Embryonic facial prominence (tissue), 1 donor: Measurements from ENCODE around the gene PMM2.
"Not testable (repeated sequence)": the region's sequence is repeated elsewhere in the genome, so short reads cannot be mapped to it uniquely, and the experiment has no call there.

Experiments
- DNase-seq: peaks from one replicate; pipeline ENCODE4 v3.0.0-alpha.2; 2016; ENCODE audit errors: extremely low spot score

Gene PMM2

GRCh38 chr16:8866884-8867215 lies 69.2 kb downstream of the PMM2 start:
- DNase-seq = peak; percentile 10

- DNase-seq = no peak
Measured at GRCh38 chr16:8867216-8867931, 69.7 kb downstream of the PMM2 start.

GRCh38 chr16:8867932-8868415 lies 70.3 kb downstream of the PMM2 start:
- no peak for DNase-seq

- DNase-seq = peak; percentile 73
Measured at GRCh38 chr16:8868416-8869211, 71.0 kb downstream of the PMM2 start, which contains the start of gene CARHSP1. Gene CARHSP1 (minus strand): TSS chr16:8869006. CDS start chr16:8859328, 9,678 bp downstream.

- DNase-seq = peak; percentile 13
Measured at GRCh38 chr16:8869212-8869987, 71.8 kb downstream of the PMM2 start.

- not testable (repeated sequence) for DNase-seq
Measured at GRCh38 chr16:8869988-8870241, 72.3 kb downstream of the PMM2 start.

GRCh38 chr16:8872071-8872470 lies 74.4 kb downstream of the PMM2 start:
- DNase-seq = no peak

- DNase-seq = no peak
Measured at GRCh38 chr16:8872967-8873865, 75.6 kb downstream of the PMM2 start.

GRCh38 chr16:8873866-8874195 lies 76.2 kb downstream of the PMM2 start:
- not testable (repeated sequence) for DNase-seq

GRCh38 chr16:8874388-8874787 lies 76.7 kb downstream of the PMM2 start:
- peak; percentile 34 for DNase-seq

GRCh38 chr16:8875317-8875716 lies 77.7 kb downstream of the PMM2 start:
- not testable (repeated sequence) for DNase-seq

- no peak for DNase-seq
Measured at GRCh38 chr16:8877894-8878522, 80.4 kb downstream of the PMM2 start.

GRCh38 chr16:8878523-8878911 lies 80.9 kb downstream of the PMM2 start:
- no peak for DNase-seq

GRCh38 chr16:8880839-8881510 lies 83.3 kb downstream of the PMM2 start:
- DNase-seq = no peak

GRCh38 chr16:8882041-8882617 lies 84.5 kb downstream of the PMM2 start, which contains the start of gene LITAFD:
Gene LITAFD (plus strand): TSS chr16:8882351. CDS start chr16:8884356, 2,005 bp downstream.
- no peak for DNase-seq

- no peak for DNase-seq
Measured at GRCh38 chr16:8882725-8883377, 85.2 kb downstream of the PMM2 start.

GRCh38 chr16:8885674-8886592 lies 88.3 kb downstream of the PMM2 start:
- DNase-seq = no peak
